ENCODE data around the gene CRACR2A.

DNA sequence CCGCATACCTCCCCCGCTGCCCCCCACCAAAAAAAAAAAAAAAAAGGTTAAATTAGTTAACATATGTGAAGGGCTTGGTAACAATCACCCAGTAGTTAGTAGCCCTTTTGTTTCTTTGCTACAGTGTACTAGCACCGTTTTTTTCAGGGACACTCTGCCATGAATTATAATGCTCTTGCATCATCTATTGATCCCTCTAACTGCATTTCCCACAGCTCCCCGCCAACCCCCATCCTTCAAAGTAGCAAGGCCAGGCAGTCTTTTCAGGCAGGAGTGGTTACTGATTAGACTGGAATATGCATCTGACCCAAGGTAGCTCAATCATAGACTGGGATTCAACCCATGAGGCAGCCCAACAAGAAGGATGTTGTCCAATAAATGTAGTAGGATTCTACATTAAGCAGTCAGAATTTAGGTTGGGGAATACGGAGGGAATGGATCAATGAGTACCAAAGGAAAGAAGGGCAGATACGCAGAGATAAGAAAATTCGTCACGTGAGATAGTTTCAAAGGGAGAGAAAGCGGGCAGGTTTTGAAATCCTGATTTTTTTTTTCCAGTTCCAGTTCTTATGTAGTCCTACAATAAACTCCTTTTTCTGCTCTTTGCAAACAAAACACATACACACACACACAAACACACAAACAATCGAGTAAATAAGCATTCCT, 39.8 kb upstream of the CRACR2A start:
- TF ChIP-seq, protein P1, sequence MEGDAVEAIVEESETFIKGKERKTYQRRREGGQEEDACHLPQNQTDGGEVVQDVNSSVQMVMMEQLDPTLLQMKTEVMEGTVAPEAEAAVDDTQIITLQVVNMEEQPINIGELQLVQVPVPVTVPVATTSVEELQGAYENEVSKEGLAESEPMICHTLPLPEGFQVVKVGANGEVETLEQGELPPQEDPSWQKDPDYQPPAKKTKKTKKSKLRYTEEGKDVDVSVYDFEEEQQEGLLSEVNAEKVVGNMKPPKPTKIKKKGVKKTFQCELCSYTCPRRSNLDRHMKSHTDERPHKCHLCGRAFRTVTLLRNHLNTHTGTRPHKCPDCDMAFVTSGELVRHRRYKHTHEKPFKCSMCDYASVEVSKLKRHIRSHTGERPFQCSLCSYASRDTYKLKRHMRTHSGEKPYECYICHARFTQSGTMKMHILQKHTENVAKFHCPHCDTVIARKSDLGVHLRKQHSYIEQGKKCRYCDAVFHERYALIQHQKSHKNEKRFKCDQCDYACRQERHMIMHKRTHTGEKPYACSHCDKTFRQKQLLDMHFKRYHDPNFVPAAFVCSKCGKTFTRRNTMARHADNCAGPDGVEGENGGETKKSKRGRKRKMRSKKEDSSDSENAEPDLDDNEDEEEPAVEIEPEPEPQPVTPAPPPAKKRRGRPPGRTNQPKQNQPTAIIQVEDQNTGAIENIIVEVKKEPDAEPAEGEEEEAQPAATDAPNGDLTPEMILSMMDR (IDR thresholded peaks at IDR 0.05), result no peak
- TF ChIP-seq EP300 (IDR thresholded peaks at IDR 0.05), result no peak
- TF ChIP-seq POLR2AphosphoS5 (IDR thresholded peaks at IDR 0.05), result no peak
